HG03095 (cell line): ENCODE results near the gene TMTC2.

ENCODE experiments used
- ATAC-seq: cut with Tn5 transposase; IDR thresholded peaks from one replicate; pipeline ENCODE4 v1.9.1; 2021; ENCODE audit warnings: moderate library complexity; ENCODE audit not compliant: unreplicated experiment

The TMTC2 gene

DNA sequence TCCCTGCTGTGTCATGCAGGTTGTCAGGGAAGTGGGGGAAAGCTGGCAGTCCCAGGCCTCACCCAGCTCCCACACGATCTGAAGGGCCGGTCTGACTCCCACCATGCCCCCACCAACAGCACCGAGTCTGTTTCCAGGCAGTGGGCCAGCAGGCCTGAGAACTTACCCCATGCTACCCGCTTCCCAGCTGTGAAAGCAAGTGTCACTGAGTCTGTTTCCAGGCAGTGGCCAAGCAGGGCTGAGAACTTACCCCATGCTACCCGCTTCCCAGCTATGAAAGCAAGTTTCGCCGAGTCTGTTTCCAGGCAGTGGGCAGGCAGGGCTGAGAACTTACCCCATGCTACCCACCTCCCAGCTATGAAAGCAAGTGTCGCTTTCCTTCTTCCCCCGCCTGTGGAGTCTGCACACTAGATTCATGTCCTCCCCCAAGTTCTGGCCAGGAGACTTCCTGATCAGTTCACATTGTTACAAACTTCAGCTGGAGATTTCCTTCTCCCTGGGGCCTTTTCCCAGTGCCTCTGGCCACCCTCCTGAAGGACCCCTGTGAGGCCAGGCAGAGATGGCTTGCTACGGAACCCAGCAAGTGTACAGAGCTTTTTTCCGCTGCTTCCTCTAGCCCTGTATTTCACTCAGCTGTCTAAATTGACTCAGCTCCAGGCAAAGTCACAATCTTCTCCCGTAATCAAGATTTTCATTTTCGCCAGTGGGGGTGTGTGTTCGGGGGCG is 435.4 kb downstream of the TMTC2 start:
- ATAC-seq = no peak

DNA sequence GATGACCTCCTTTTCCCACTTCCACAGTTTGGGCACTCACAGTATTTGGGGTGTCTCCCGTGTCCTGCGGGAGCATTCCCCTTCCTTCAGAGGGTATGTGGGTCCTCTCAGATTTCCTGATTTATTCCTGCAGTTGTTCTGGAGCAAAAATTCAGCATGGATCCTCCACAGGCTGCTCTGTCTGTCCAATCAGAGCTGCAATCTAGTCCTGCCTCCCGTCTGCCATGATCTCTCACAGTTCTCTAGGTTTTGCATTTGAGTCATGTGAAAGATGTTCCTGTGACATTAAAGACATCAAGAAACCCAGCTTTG is 435.9 kb downstream of the TMTC2 start:
- ATAC-seq = no peak

DNA sequence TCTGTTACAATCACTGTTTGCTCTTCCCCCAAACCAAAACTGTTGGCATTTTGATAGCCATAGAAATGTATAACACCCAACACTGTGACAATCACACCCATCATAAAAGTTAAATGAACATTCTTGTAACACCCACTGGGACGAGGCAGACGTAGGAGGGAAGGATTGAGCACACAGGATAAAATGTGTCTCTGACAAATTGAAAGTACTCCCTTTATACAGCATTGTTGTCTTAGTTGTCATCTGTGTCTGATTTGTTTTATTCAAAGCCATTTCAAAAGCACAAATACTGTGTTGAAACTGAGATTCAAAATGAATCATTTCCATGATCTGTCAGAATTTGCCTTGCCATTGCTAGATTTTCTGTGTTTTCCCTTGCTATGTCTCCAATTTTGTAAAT is 436.3 kb downstream of the TMTC2 start:
- no peak for ATAC-seq

DNA sequence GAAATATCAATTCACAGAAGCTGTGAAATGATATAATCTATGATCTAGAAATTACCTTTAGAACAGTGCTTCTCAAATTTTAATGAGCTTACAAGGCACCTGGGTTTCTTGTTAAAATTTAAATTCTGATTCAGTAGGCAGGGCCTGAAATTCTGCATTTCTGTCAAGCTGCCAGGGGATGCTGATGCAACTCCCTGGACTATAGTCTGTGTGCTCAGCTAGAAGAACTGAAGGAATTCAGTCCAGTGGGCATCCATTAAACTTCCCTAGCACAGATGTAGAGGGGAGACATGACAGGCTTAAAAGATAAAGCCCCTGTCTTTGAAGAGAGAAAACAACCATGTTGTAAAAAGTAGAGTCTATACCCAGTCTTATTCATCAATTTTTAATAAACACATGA is 441.8 kb downstream of the TMTC2 start:
- ATAC-seq = no peak

DNA sequence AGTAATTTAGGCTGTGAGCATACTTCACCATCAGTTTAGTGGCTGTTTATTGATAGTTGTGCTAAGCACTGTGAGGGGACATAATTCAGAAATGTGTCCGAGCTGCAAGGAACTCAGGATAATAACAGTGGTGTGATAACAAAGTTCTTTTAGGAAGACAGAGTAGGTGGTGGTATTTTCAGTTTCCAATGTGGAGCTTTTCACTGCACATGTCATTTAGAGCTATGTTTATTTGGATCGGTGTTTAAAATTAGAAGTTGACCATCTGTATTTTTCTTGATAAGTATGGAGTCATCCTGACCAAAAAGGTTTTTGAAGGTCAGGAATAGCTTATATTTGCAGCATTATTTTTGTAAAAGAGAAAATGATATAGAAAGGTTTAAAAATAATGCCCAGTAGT is 443.5 kb downstream of the TMTC2 start:
- no peak for ATAC-seq

DNA sequence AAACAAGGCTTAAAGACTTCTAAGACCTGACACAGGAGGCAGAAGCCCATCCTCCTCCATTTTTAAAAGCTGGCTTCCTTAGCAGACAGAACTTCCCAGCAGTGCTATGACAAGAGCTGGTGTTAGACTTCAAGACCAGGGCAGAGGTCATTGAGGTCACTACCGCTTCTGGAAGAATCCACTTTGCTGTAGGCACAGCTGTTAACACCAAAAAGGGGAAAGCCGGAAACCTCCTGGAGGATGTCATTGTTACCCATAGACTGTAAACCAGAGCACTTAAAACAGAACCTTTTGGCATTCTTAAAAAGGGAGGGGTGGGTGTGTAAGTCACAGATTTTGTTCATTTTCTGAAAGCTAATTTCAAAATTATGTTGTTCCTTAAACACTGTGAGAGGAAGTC is 445.7 kb downstream of the TMTC2 start:
- ATAC-seq = no peak

DNA sequence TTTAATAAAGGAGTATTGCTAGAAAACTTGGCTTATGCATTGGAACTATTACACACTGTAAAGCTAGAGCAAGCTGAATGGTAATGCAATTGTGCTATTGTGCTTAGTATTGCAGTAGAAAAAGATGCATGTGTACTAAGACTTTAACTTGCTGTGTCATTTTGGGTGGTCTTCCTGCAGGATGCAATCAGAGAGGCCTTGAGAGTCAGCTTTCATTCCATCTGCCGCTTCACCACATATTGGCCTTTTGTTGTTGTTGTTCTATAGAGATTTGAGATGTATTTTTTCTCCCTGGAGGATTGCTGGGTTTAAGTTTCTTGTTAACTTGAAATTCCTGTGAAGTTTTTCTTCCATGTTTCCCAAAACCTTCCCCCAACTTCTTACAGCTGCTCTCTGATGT is 449.7 kb downstream of the TMTC2 start:
- ATAC-seq = no peak

DNA sequence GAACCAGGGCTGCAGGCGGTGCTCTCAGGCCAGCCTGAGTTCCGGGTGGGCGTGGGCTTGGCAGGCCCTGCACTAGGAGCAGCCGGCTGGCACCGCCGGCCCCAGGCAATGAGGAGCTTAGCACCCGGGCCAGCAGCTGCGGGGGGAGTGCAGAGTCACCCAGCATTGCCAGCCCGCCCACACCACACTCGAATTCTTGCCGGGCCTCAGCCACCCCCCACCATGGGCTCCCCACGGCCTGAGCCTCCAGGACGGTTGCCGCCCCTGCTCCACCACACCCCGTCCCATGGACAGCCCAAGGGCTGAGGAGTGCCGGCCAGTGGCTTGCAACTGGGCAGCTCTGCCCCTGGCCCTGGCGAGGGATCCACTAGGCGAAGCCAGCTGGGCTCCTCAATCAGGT is 453.4 kb downstream of the TMTC2 start:
- no peak for ATAC-seq

DNA sequence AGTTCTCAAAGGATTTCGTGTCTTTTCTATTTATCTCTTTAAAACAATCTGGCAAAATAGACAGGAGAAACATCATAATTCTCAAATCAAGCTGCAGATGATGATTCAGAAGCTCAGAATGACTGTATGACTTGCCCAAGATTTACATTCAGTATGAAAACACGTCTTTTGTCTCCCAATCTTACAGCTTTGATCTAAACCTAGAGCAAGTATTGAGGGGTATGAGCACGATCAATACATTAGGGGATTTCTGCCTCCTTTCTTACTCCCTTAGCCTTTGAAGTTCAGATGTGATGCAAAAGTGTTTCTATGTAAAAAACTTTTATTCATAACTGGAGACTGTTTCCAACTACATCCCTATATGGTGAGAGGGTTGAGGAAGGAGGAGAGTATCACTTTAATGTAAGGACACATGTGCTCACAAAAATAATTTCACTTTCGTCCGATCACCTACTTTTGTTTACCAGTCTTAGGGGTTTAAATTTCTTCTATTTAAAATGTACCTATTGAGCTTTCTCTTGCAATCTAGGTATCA is 454.8 kb downstream of the TMTC2 start:
- no peak for ATAC-seq

DNA sequence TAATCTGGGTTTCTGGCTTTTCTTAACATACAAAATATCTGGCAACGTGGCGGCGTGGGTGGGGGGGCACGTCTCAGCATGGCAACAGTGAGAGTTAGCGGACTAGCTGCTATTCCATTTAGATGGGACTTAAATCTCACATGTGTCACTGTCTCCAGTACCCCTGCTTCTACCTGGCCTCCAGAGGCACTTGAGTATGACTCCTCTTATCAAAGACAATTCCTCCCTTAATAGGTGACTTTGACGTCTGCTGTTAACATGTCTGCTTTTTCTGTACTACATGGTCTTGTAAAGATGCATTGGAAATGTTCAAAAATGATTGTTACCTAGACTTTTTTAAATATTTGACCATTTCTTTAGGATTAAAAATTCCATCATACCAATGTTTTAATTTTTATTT is 456.2 kb downstream of the TMTC2 start:
- no peak for ATAC-seq

DNA sequence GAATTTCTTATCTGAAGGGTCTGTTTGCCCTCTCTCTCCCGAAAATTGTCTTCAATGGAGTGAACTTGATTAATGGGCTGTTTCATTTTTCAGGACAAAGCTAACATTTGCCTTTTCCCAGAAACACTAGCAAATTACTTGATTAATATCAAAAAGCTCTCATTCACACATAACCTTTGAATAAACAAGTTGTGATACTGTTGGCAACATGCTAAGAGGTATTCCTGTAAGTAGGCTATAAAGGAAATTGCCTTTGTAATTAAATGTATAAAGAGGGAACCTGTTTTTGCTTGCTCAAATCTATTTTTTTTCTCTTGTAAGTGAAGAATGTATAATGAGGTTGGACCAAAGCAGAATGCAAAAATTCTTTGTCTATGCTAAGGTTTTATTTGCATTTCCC is 457.2 kb downstream of the TMTC2 start:
- ATAC-seq = no peak

DNA sequence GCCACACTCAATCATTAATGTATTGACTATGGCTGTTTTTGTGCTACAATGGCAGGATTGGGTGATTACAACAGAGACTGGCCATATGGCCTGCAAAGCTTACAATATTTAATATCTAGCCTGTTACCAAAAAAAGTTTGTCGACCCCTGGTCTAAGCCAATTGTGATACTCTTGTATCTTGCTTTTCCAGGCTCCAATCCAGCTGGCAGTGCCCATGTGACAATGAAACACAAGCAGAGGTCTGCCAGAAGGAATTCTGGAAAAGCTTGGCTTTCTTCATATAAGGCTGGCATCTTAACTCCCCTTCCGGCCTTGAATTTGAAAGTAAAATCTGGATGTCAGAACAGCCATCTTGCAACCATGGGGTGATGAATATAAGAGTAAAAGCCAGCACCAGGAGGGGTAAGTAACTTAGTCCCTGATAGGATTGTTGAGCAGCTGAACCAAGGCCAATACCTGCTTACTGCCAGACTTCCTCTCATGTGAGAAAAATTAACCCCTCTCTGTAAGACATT is 458.7 kb downstream of the TMTC2 start:
- ATAC-seq = no peak

DNA sequence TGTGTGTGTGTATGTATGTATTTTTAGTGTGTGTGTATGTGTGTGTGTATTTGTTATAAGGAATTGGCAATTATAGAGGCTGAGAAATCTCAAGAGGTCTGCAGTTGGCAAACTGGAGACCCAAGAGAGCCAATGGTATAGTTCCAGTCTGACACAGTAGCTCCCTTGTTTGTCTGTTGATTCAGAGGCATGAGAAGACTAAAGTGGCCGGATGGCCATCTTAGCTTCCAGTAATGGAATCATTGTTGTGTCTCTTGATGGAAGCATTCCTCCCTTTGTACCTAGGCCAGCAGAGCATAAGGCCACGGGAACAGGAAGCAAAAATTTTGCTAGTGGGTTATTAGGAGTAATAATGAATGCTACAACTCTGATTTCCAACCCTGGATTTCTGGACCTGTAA is 460.6 kb downstream of the TMTC2 start:
- no peak for ATAC-seq

DNA sequence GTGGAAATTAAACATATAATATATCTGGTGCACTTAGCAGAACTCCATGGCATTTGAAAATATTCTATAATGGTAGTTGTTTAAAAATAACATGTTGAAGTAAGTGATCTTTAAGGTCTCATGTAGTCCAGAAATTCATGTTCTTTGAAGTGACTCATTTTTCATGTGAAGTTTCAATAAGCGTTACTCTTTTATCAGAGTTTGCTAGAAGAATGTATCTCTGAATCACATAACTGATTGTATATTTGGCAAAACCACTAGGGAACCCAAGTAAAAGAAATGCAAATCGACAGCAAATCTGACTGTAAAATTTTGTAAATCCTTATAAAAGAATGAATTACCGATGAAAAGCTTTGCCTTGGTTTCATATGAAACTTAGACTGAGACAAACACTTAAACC is 463.3 kb downstream of the TMTC2 start:
- no peak for ATAC-seq

DNA sequence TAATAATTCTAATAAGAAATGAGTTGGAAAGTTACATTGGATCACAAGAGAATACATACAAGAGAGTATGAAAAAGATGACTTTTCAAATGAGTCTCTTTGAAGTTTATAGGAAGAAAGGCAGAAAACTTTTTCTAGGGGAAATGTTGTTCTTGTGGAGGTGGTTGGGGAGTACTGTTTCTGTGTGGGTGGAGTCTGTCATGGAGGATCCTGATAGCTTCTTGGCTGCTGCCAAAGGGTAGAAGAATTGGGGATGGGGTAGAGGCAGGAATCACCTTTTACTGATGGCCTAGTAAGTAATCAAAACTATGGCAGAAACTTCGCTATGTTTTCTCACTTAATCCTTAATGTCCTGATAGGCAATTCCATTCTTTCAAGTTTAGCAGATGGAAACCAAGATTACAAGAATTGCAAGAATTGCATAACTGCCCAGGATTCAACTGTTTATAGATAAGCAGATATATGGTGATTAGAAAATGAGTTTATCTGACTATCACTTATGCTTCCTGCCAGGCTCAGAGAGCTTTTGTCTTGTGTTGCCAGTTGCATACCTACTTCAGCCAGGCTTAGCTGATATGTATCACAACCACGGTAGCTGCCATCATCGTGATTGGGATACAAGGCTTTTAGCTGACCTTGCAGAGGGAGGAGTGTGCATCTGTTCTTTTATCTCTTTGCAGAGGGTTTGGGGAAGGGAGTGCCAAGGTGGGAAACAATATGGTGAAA is 463.9 kb downstream of the TMTC2 start:
- no peak for ATAC-seq

DNA sequence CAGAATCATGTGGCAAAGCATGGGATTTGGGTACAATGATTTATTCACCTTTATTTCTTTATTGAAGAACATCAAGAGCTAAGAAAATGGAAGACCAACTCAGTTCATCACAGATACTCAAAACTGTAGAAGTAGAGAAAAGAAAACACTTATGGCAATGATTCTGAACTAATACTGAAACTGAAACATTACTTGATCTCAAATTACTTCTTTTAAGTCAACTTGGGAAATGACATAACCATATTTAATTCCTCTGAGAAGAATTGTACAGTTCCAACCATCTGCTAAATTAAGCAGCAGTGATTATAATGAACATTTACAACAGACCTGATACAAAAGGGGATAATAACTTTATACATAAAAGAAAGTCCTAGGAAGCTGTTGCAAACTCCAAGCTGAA is 466.5 kb downstream of the TMTC2 start:
- no peak for ATAC-seq

DNA sequence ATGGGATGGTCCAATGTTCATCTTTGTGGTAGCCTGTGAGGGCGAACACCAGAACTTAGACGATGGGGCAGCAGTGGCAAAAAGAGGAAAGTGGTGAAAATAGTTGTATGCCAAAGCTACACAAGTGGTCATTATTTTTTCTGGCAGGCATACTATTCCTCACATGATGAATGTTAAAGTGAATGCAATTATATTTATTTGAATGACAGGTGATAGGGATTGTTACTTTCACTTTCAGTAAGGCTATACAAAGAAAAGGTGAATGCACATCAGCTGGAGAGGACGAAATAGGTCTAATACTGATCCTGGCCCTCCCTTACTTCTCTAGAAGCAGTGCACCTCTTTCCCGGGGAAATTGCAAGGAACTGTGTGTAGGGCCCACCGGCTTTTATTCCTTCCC is 470.1 kb downstream of the TMTC2 start:
- no peak for ATAC-seq

DNA sequence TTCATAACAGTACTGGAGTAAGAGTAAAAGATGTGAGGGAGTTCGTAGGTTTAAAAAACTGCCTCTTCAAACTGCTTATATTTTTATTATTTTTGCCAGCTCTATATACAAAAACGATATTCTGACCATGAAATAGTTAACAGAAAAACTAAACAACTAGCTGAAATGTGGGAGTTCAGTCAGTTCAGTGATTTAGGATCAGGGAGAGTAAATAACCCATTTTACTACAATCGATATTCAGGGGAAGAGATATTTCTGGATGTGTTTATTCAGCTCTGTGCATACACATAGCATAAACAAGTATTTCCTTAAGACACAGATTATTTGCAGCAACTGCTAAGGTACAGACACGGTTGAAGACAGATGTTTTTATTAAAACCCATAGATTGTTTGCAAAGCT is 470.9 kb downstream of the TMTC2 start:
- ATAC-seq = no peak

DNA sequence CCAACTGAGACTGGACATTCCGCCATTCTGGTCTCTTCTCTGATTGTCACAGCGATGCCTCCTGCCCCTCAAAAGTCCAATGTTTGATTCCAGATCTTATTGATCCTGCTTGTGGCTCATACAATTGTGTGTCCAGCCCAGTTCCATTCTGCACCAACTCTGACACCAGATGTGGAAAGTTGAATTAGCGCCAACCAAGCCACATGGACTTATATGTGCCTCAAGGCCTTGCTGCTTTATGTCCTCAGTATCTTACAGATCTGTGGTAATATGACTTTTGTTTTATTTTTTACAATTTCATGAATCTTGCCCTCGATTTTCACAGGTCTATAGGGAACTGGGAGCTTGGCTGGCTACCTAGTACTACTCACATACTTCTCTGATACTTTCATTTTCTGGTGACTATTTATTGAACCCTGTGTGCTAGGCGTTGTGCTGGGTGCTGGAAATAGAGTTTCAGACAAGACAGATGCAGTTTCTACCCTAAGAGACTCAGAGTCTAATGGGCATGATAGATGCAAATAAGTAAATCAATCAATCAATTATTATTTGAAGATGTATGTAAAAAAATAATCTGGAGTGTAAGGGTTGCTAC is 472.0 kb downstream of the TMTC2 start:
- ATAC-seq = no peak

DNA sequence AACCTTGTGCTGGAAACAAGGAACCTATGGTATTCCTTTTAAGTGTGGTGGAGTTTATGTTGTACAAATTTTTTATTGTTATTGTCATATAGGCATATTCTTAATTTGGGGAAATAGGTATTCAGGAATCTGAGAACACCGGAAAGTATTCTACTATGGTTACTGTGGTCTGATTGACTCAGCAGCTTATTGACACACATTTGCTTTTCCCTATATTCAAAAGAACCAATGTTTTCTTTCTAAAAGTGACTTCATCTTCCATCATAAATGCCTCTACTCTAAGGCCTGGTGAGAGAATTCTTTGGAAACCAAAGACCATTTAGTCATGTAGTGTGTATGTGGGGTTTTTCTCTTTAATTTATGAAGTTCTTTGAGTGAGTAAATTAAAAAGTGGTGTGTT is 474.8 kb downstream of the TMTC2 start:
- no peak for ATAC-seq

DNA sequence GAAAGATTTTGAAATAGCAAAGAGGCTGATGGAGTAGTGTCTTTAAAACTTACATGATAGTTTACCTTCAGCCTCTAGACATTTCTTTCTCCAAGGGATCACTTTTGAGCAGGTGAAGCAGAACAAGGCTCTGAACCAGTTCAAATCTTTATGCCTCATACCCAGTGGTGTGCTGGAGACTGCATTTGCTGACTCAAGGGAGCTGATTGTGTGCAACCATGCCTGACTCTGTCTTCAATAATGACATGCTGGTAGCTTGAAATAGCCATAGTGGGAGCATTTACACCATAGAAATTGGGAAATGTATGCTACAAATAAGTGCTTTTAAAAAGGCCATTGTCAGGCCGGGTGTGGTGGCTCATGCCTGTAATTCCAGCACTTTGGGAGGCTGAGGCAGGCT is 482.0 kb downstream of the TMTC2 start:
- ATAC-seq = no peak

DNA sequence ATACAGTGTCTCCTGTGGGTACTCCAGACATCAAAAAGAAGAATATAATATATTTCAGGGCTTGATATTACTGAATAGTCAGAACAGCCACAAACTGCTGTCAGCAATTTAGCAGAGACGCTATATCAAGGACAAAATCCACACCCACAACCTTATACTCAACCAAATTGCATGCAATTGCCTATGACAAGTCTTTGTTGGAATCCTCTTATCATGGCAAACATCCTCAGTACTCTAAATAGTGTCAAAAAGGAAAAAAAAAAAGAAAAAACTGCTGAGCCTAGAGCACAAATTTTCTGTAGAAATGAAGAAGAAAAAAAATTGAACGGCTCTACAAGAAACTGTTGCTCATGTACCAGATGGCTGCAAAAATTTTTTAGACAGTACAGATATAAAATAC is 485.7 kb downstream of the TMTC2 start:
- ATAC-seq = no peak
